Sigmoid colon (tissue), 7 donors: Measurements from ENCODE around the gene RAB14. TPM values are rescaled to one million over a fixed set of nuclear protein-coding genes. Genes with fewer than 3 reads are reported as not detected.
"Not testable (repeated sequence)": the region's sequence is repeated elsewhere in the genome, so short reads cannot be mapped to it uniquely, and the experiment has no call there.

ENCODE experiments used
- DNase-seq: peaks from one replicate; pipeline ENCODE4 v3.0.0-alpha.2; 2019
- H3K27ac ChIP-seq, 4 donors: fragments of 200-600 bp; sonication (generic); one replicate each; pipeline ENCODE4 v1.5.1; 2016 to 2019; ENCODE audit warnings: mild to moderate bottlenecking in 1 of 4
- H3K27me3 ChIP-seq, 3 donors: fragments of 200-600 bp; sonication (generic); one replicate each; pipeline ENCODE4 v1.5.1; 2019; ENCODE audit warnings: mild to moderate bottlenecking in 1 of 3
- H3K36me3 ChIP-seq, 4 donors: fragments of 200-600 bp; sonication (generic); one replicate each; pipeline ENCODE4 v1.5.1; 2016 to 2019
- H3K4me1 ChIP-seq, 4 donors: fragments of 200-600 bp; sonication (generic); one replicate each; pipeline ENCODE4 v1.5.1; 2017 to 2019
- H3K4me3 ChIP-seq, 4 donors: fragments of 200-600 bp; sonication (generic); one replicate each; pipeline ENCODE4 v1.5.1; 2017 to 2019; ENCODE audit warnings: mild to moderate bottlenecking in 2 of 4, moderate library complexity in 1 of 4
- H3K9me3 ChIP-seq, 4 donors: fragments of 200-600 bp in 3 of 4; sonication (generic) in 3 of 4; one replicate each; pipeline versions ENCODE4 v1.5.1 to v1.6.1; 2013 to 2019
- CTCF ChIP-seq, 4 experiments: fragments of 450-650 bp in 3 of 4; fragments of 200-600 bp in 1 of 4; IDR thresholded peaks; one replicate each; pipeline ENCODE4 v1.5.1; 2016 to 2019; ENCODE audit warnings: antibody characterized with exemption in 4 of 4, mild to moderate bottlenecking in 3 of 4, moderate library complexity in 2 of 4
- EP300 ChIP-seq, 4 donors: sonication (generic); formaldehyde crosslinking; IDR thresholded peaks; one replicate each; pipeline ENCODE4 v1.6.1; 2017; ENCODE audit warnings: antibody characterized with exemption in 4 of 4
- POLR2A ChIP-seq, 2 donors: fragments of 450-650 bp; IDR thresholded peaks; one replicate each; pipeline ENCODE4 v1.6.1; 2016; ENCODE audit warnings: antibody characterized with exemption in 2 of 2, mild to moderate bottlenecking in 2 of 2, moderate library complexity in 2 of 2
- POLR2AphosphoS5 ChIP-seq, 4 donors: sonication (generic); formaldehyde crosslinking; IDR thresholded peaks; one replicate each; pipeline ENCODE4 v1.6.1; 2017; ENCODE audit warnings: antibody characterized with exemption in 4 of 4
- WGBS, 2 donors: extraction: QIAGEN DNeasy Blood & Tissue Kit; methylation state at CpG; one replicate each; pipeline ENCODE4 v1.1.7; 2013; 5-methylcytosine and 5-hydroxymethylcytosine counted together
- intact Hi-C: fragments of 100-400 bp; cut with DNase I; formaldehyde crosslinking; loops from one replicate; pipeline ENCODE4 v1.15.1; 2023
- polyA plus RNA-seq, 3 donors: library from polyadenylated mRNA; stranded (reverse); fragments of 200-250 nt; gene quantifications; one replicate each; pipeline ENCODE4 v1.2.3, GENCODE V29; 2013
- small RNA-seq, 3 donors: library from RNA; depleted of rRNA; stranded (forward); fragments of <200 nt; gene quantifications; one replicate each; pipeline ENCODE3, GENCODE V24; 2016
- total RNA-seq, 4 donors: library from RNA; depleted of rRNA; stranded (reverse); fragments of >200 nt; gene quantifications; one replicate each; pipeline ENCODE4 v1.1.0, GENCODE V29; 2016
- donor health status: healthy with polysubstance abuse.
- donor health status: Bipolar disorder and iron deficiency.
- donor health status: healthy.

The RAB14 gene
- total and polyA plus RNA-seq, 7 donors = 28.2 to 61.7 (median 33.2) TPM

DNA sequence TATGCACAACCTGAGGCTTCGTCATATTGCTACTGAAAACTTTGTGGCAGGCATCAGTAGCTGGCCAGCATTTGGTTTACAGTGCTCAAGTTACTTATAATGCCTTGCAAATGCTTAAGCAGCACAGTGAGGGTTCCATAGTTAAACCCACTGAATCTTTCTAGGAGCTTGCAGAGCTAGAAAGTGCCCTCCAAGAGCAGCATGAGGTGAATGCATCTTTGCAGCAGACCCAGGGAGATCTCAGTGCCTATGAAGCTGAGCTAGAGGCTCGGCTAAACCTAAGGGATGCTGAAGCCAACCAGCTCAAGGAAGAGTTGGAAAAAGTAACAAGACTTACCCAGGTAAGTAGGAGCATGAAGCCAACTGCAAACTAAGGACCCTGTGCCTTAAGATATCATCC lies 66.0 kb downstream of the RAB14 start:
- Histone ChIP-seq H3K36me3 (peaks cover 0 to 54% (median 2%) of the 10 kb centered on the region in 4 donors), H3K27me3 (no peaks in the 10 kb centered on the region), H3K27ac (no peak overlapping the region), H3K4me1 (no peaks in the 10 kb centered on the region), H3K4me3 (no peak overlapping the region), H3K9me3 (no peaks in the 10 kb centered on the region)
- intact Hi-C loops = no loop called here
- DNase-seq = no peak
- WGBS, 2 donors = 95 to 96% methylated on average over 2 of the region's 2 CpGs
- TF ChIP-seq CTCF (IDR thresholded peaks at IDR 0.05) (no peak), POLR2AphosphoS5 (IDR thresholded peaks at IDR 0.05) (no peak), EP300 (IDR thresholded peaks at IDR 0.05) (no peak), POLR2A (IDR thresholded peaks at IDR 0.05) (no peak)

DNA sequence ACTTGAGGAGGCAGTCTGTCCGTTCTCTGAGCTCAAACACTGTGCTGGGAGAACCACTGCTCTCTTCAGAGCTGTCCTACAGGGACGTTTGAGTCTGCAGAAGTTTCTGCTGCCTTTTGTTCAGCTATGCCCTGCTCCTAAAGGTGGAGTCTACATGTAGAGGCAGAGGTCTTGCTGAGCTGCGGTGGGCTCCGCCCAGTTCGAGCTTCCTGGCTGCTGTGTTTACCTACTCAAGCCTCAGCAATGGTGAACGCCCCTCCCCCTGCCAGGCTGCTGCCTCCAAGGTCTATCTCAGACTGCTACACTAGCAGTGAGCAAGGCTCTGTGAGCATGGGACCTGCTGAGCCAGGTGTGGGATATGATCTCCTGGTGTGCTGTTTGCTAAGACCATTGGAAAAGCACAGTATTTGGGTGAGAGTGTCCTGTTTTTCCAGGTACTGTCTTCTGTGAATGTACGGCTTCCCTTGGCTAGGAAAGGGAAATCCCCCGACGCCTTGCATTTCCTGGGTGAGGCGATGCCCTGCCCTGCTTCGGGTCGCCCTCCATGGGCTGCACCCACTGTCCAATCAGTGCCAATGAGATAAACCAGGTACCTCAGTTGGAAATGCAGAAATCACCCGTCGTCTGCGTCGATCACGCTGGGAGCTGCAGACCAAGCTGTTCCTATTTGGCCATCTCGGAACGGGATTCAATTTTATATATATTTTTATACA lies 68.4 kb downstream of the RAB14 start:
- no peak overlapping the region for H3K4me3 ChIP-seq
- TF ChIP-seq POLR2A (IDR thresholded peaks at IDR 0.05) (no peak), EP300 (IDR thresholded peaks at IDR 0.05) (no peak), POLR2AphosphoS5 (IDR thresholded peaks at IDR 0.05) (no peak), CTCF (IDR thresholded peaks at IDR 0.05) (no peak)
- no peaks in the 10 kb centered on the region for H3K4me1 ChIP-seq
- H3K36me3 ChIP-seq = peaks cover 0 to 31% (median 0%) of the 10 kb centered on the region in 4 donors
- no peaks in the 10 kb centered on the region for H3K27me3 ChIP-seq
- DNase-seq = no peak
- 71 to 73% methylated on average over 19 of the region's 19 CpGs for WGBS, 2 donors
- no peak overlapping the region for H3K27ac ChIP-seq
- H3K9me3 ChIP-seq = no peaks in the 10 kb centered on the region
- intact Hi-C loops = no loop called here

GRCh38 chr9:121129384-121129783 lies 72.3 kb downstream of the RAB14 start:
- 74 to 87% methylated on average over 3 of the region's 3 CpGs for WGBS, 2 donors
- intact Hi-C loops = not testable (repeated sequence)

More at GRCh38 chr9:121129384-121129783, 72.3 kb downstream of the RAB14 start:
- DNase-seq, H3K27ac ChIP-seq, H3K27me3 ChIP-seq, H3K4me1 ChIP-seq, H3K9me3 ChIP-seq, H3K4me3 ChIP-seq: not testable (repeated sequence)
- peaks cover 0 to 41% (median 0%) of the 10 kb centered on the region in 4 donors for H3K36me3 ChIP-seq

Small RNA genes lying within 50 kb of the gene (small RNA-seq; reads per million reads assigned to genes)
- gene RN7SL181P = 0 to 0.06 (median 0) reads per million in 3 donors

Other genes with a start within 250 kb of the RAB14 start
- gene C5, start 151.6 kb downstream of the RAB14 start, total RNA-seq = 1 to 10 TPM; 4.6 to 6.4 (median 5.2) TPM
- 1 to 10 TPM in 1 of 3 donors, under 1 TPM in 2; under 0.01 to 1.7 (median 0.23) TPM for gene C5, start 151.6 kb downstream of the RAB14 start, polyA plus RNA-seq
- gene CNTRL, start 126.9 kb downstream of the RAB14 start, total RNA-seq = 10 to 100 TPM; 10.3 to 13.9 (median 12.5) TPM
- gene CNTRL, start 126.9 kb downstream of the RAB14 start, polyA plus RNA-seq = 10 to 100 TPM in 1 of 3 donors, 1 to 10 TPM in 2; 2.5 to 14.6 (median 3.0) TPM
- 1,000 to 10,000 TPM; 1,610 to 2,826 (median 1,919) TPM for gene GSN, start 66.3 kb upstream of the RAB14 start, total RNA-seq
- 100 to 1,000 TPM; 333 to 617 (median 497) TPM for gene GSN, start 66.3 kb upstream of the RAB14 start, polyA plus RNA-seq
- gene STOM, start 168.4 kb upstream of the RAB14 start, total RNA-seq = 100 to 1,000 TPM; 303 to 609 (median 321) TPM
- gene STOM, start 168.4 kb upstream of the RAB14 start, polyA plus RNA-seq = 100 to 1,000 TPM in 1 of 3 donors, 10 to 100 TPM in 2; 22.8 to 140 (median 44.6) TPM